HCT116 (cell line): Measurements from ENCODE around the gene TADA2B.

Experiments used
- CTCF ChIP-seq, 3 experiments: fragments of 200-600 bp in 1 of 3; sonication (generic) in 1 of 3; IDR thresholded peaks in 2 of 3; conservative IDR thresholded peaks in 1 of 3; 2 replicates each; pipeline ENCODE4 v1.5.1; 2012 to 2017; ENCODE audit warnings: low read depth in 2 of 3, low read length in 2 of 3, antibody characterized with exemption in 1 of 3, borderline replicate concordance in 1 of 3, control low read depth in 1 of 3, mild to moderate bottlenecking in 1 of 3, mixed read lengths in 1 of 3, mixed run types in 1 of 3, moderate library complexity in 1 of 3; ENCODE audit not compliant: insufficient read depth in 1 of 3
- EZH2 ChIP-seq: fragments of 200-600 bp; sonication (generic); IDR thresholded peaks from 2 replicates; pipeline ENCODE4 v1.6.1; 2017; ENCODE audit warnings: antibody characterized with exemption, mixed run types
- EZH2phosphoT487 ChIP-seq: fragments of 200-600 bp; IDR thresholded peaks from 2 replicates; pipeline ENCODE4 v1.6.1; 2018; ENCODE audit warnings: antibody characterized with exemption, borderline replicate concordance
- POLR2A ChIP-seq: IDR thresholded peaks from 2 replicates; pipeline ENCODE4 v1.7.0; 2011; ENCODE audit warnings: borderline replicate concordance; ENCODE audit not compliant: insufficient read depth, insufficient read length; ENCODE audit errors: extremely low read depth
- POLR2AphosphoS5 ChIP-seq: IDR thresholded peaks from 2 replicates; pipeline ENCODE4 v1.6.1; 2011; ENCODE audit warnings: mild to moderate bottlenecking, low read depth, low read length, moderate library complexity
- TCF7L2 ChIP-seq: IDR thresholded peaks from 2 replicates; pipeline ENCODE4 v1.7.0; 2011; ENCODE audit warnings: borderline replicate concordance, inconsistent platforms; ENCODE audit not compliant: insufficient read depth, insufficient read length; ENCODE audit errors: extremely low read depth

DNA sequence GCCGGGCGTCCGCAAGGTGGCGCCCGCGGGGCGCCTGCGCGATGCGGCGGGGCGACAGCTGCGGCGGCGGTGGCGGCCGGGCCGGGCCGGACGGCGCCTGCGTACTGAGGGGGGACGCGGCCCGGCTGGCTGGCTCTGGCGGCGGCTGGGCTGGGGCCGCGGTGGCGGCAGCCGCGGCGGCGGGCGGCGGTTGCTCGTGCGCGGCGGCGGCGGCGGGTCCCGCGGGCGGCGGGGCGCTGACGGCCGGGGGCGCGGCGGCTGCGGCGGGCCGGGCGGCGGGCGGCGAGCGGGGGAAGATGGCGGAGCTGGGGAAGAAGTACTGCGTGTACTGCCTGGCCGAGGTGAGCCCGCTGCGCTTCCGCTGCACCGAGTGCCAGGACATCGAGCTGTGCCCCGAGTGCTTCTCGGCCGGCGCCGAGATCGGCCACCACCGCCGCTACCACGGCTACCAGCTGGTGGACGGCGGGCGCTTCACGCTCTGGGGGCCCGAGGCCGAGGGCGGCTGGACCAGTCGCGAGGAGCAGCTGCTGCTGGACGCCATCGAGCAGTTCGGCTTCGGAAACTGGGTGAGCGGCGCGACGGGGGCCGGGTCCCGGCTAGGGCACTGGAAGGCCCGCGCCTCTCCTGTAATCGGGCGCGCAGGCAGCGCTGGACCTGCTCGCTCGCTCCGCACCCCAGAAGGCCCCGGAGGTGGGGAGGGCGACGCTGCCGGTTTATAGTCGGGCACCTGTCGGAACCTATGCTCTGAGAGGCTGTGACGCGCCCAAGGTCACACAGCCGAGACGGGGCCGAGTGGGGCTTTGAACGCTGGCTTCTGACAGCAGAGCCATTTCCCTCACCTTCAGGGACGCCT is at the start of gene TADA2B:
- no peak for TF ChIP-seq CTCF (IDR thresholded peaks at IDR 0.05 in 2 of 3, conservative IDR thresholded peaks at IDR 0.05 in 1 of 3; ENCODE audit: borderline replicate concordance in 1 of 3, insufficient read depth in 1 of 3, low read depth in 2 of 3, low read length in 2 of 3)
- no peak for TF ChIP-seq EZH2
- TF ChIP-seq POLR2A: no peak
- TF ChIP-seq EZH2phosphoT487: no peak
- TF ChIP-seq POLR2AphosphoS5: no peak
- no peak for TF ChIP-seq TCF7L2
